AG04450 (cell line): ENCODE measurements around the gene AATF. TPM values are rescaled to one million over a fixed set of nuclear protein-coding genes. Genes with fewer than 3 reads are reported as not detected.

Experiments
- CTCF ChIA-PET: fragments of 300-600, 350-600 bp; formaldehyde crosslinking; extraction: SDS; loops from one replicate; lab custom pipeline; 2022; ENCODE audit warnings: antibody characterized with exemption, inconsistent platforms; lab: Charles Lee
- POLR2A ChIA-PET: fragments of 350-600 bp; formaldehyde crosslinking; extraction: SDS; loops from one replicate; lab custom pipeline; 2021; ENCODE audit warnings: antibody characterized with exemption, inconsistent platforms; lab: Yijun Ruan, JAX
- DNase-seq: peaks from one replicate; pipeline ENCODE4 v3.0.0-alpha.2; 2011; ENCODE audit warnings: low read depth, low spot score
- H3K27ac ChIP-seq: one replicate; pipeline ENCODE4 v1.5.1; 2012; ENCODE audit warnings: low read depth, low read length, control low read depth
- H3K27me3 ChIP-seq: one replicate; pipeline ENCODE4 v1.6.0; 2012; ENCODE audit warnings: low read length; ENCODE audit not compliant: control insufficient read depth, insufficient read depth
- H3K4me3 ChIP-seq: 2 replicates; pipeline ENCODE4 v1.5.1; 2011; ENCODE audit warnings: mild to moderate bottlenecking, low read depth, low read length, control low read depth
- H3K9me3 ChIP-seq: 2 replicates; pipeline ENCODE4 v1.5.1; 2012; ENCODE audit warnings: low read length; ENCODE audit not compliant: control insufficient read depth, insufficient read depth
- CTCF ChIP-seq: IDR thresholded peaks from 2 replicates; pipeline ENCODE4 v1.5.1; 2011; ENCODE audit warnings: low read depth, low read length, control low read depth, inconsistent platforms
- polyA plus RNA-seq: library from polyadenylated mRNA; depleted of rRNA; stranded (reverse); fragments of >200 nt; gene quantifications from 2 replicates; pipeline ENCODE4 v1.2.3, GENCODE V29; 2011

The AATF gene
- polyA plus RNA-seq, 1 experiment: 16.6 TPM

- H3K27me3 ChIP-seq: peaks cover 27% of the 10 kb centered on the region
- TF ChIP-seq CTCF: no peak
- POLR2A ChIA-PET: interaction anchor here (0.6 kb wide), 1 partner anchor 8 kb away, joined by 4 read pairs; no protein-coding TSS in a partner anchor
- H3K4me3 ChIP-seq: no peak overlapping the region
- H3K27ac ChIP-seq: no peak overlapping the region
- DNase-seq: no peak
- H3K9me3 ChIP-seq: no peaks in the 10 kb centered on the region
- CTCF ChIA-PET: interaction anchor here (1.2 kb wide), 1 partner anchor 16 kb away, joined by 3 read pairs; no protein-coding TSS in a partner anchor
These were observed 115.5 kb downstream of the AATF start for GRCh38 chr17:37064206-37064605.

DNA sequence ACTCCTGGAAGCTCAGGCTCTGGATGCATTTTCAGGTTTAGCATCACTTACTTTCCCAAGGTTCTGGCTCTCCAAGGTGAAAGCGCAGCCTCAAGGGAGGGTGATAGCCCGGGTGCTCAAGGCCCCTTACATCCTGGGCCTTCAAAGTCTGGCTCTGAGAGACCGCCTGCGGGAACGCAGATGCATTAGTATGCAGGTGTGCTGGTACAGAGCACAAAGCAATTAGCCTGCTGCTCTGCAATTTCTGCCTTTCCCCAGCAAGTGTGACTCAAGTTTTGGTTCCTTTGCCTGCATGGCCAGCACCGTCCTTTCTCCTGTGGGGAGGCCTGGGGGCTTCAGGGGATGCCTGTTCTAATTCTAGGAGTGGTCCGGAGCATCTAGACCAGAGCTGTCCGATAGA lies 116.2 kb downstream of the AATF start:
- H3K27me3 ChIP-seq: peaks cover 29% of the 10 kb centered on the region
- CTCF ChIA-PET: no interaction called here
- H3K4me3 ChIP-seq: no peak overlapping the region
- DNase-seq: no peak
- POLR2A ChIA-PET: no interaction called here
- no peak overlapping the region for H3K27ac ChIP-seq
- no peak for TF ChIP-seq CTCF
- no peaks in the 10 kb centered on the region for H3K9me3 ChIP-seq

DNA sequence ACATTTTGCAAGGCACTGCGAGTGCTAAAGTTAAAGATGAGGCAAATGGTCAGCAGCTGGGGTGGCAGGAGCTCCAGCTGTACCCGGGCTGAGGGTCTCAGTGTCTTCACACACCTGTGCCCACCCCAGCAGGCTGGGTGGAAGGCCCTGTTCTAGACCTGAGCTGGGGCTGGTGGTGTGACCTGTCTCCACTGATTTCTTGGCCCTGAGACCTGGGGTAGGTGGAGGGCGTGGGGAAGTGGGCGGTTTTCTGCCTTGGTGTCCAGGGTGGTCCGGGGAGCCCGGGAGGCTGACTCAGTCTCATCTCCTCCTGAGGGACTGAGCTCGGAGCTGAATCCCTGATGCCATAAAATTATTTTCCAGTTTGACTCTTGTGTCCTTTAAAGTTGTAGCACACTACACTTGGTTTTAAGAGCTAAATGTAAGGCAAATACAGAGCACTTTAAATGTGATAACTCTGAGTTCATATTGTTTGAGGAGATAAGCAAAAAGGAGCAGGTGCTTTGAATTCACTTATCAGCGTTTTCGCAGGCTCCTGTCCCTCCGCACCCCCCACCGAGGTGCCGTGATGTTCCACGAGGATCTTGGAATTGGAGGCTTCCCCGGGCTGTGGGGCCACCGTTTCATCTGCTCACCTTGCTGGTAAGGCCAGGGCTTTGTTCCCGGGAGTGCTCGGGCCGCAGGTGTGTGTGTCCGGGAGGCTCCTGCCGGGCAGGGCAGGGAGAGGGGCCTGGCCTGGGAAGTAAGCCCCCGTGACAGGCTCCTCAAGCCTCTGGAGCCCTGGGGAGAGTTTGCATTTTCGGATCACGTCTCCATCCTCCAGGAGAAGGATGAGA lies 117.0 kb downstream of the AATF start:
- POLR2A ChIA-PET: no interaction called here
- Histone ChIP-seq H3K9me3 (no peaks in the 10 kb centered on the region), H3K4me3 (no peak overlapping the region), H3K27me3 (peaks cover 29% of the 10 kb centered on the region), H3K27ac (no peak overlapping the region)
- TF ChIP-seq CTCF: no peak
- DNase-seq: no peak
- CTCF ChIA-PET: no interaction called here

DNA sequence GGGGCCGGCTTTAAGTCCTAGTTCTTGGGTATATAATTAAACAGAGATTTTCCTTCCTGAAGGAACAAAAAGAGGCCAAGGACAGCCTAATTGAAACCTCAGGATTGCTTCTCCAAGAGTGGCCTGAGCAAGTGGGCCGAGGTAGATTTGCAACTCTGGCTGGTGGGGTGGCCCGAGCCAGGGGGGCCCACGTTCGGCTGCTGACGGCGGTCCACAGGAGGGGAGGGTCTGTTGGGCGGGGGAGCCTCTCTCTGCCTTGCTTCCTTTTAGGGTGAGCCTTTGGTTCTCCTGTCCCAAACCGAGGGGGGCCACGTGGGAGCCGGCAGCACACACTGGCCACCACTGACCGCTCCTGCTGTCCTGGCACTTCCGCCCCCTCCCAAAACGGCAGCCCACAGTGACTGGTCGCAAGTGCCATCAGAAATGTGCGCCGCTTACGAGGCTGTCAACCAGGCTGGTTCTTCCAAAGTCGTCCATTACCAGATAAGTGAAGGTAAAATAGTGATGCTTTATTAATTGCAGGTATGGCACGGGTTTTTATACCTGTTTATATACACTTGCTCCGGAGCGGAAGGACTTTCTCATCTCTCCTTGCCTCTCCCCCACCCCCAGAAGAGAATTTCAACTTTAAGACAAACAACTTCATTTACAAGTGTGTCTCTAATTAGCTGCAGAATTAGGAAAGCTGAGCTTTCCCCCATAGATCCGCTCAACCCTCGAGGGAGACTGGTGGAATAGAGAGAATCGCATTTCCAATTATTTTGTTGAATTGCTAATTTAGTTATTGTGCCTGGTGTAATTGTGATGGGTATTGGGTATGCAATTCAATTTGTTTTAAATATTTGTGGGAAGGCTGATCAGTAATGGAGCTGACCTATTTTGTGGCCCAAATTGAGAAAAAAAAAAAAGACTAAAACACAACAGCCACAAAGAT lies 117.8 kb downstream of the AATF start:
- no peak for TF ChIP-seq CTCF
- Histone ChIP-seq H3K27ac (no peak overlapping the region), H3K27me3 (peaks cover 29% of the 10 kb centered on the region), H3K9me3 (no peaks in the 10 kb centered on the region), H3K4me3 (no peak overlapping the region)
- CTCF ChIA-PET: interaction anchor here (1.0 to 2.5 kb wide), 3 partner anchors 18 to 440 kb away, joined by 3 to 15 read pairs (median 3); no protein-coding TSS in a partner anchor
- POLR2A ChIA-PET: no interaction called here
- DNase-seq: no peak
